Tibial nerve (tissue), 3 donors: ENCODE data around the gene KDM4B.

Experiments
- POLR2A ChIP-seq, 2 donors: fragments of 450-650 bp; IDR thresholded peaks; one replicate each; pipeline ENCODE4 v1.6.1; 2017; ENCODE audit warnings: antibody characterized with exemption in 2 of 2, mild to moderate bottlenecking in 2 of 2, moderate library complexity in 2 of 2
- TF ChIP-seq, protein P1 (sequence below), 5 experiments: fragments of 200-600 bp in 3 of 5; fragments of 450-650 bp in 2 of 5; sonication (generic) in 3 of 5; IDR thresholded peaks; one replicate each; pipeline ENCODE4 v1.5.1; 2016 to 2019; ENCODE audit warnings: antibody characterized with exemption in 5 of 5, mild to moderate bottlenecking in 3 of 5, moderate library complexity in 2 of 5

GRCh38 chr19:4929186-4929585 lies 39.7 kb upstream of the KDM4B start:
- TF ChIP-seq, protein P1, sequence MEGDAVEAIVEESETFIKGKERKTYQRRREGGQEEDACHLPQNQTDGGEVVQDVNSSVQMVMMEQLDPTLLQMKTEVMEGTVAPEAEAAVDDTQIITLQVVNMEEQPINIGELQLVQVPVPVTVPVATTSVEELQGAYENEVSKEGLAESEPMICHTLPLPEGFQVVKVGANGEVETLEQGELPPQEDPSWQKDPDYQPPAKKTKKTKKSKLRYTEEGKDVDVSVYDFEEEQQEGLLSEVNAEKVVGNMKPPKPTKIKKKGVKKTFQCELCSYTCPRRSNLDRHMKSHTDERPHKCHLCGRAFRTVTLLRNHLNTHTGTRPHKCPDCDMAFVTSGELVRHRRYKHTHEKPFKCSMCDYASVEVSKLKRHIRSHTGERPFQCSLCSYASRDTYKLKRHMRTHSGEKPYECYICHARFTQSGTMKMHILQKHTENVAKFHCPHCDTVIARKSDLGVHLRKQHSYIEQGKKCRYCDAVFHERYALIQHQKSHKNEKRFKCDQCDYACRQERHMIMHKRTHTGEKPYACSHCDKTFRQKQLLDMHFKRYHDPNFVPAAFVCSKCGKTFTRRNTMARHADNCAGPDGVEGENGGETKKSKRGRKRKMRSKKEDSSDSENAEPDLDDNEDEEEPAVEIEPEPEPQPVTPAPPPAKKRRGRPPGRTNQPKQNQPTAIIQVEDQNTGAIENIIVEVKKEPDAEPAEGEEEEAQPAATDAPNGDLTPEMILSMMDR (IDR thresholded peaks at IDR 0.05): no peak
- TF ChIP-seq POLR2A (IDR thresholded peaks at IDR 0.05): no peak
